ENCODE results near the gene HOXA4.

- TF ChIP-seq EZH2 (IDR thresholded peaks at IDR 0.05; ENCODE audit: low read length, missing control alignments): no peak
- TF ChIP-seq CTCF (conservative IDR thresholded peaks at IDR 0.05 in 1 of 2, IDR thresholded peaks at IDR 0.05 in 1 of 2; ENCODE audit: low read depth in 1 of 2, low read length in 2 of 2): no peak
Observed at GRCh38 chr7:27088002-27088922, 42.3 kb downstream of the HOXA4 start.

Measured in fibroblast of lung (primary cell).